ENCODE measurements around the gene PPM1J.
"Not testable (repeated sequence)": the region's sequence is repeated elsewhere in the genome, so short reads cannot be mapped to it uniquely, and the experiment has no call there.

Gene PPM1J

GRCh38 chr1:112721294-112721693, 6.2 kb upstream of the PPM1J start:
- DNase-seq = not testable (repeated sequence)

GRCh38 chr1:112720800-112721199, 5.7 kb upstream of the PPM1J start:
- DNase-seq = no peak

- DNase-seq = no peak
Observed at GRCh38 chr1:112719706-112720105, 4.6 kb upstream of the PPM1J start.

GRCh38 chr1:112718691-112719418, 3.7 kb upstream of the PPM1J start:
- peak; percentile 28 for DNase-seq

- no peak for DNase-seq
Observed at GRCh38 chr1:112717263-112717873, 2.2 kb upstream of the PPM1J start.

- peak; percentile 73 for DNase-seq
Observed at GRCh38 chr1:112716133-112716720, 1.1 kb upstream of the PPM1J start.

GRCh38 chr1:112714313-112715263, 544 bp downstream of the PPM1J start:
- DNase-seq = no peak

GRCh38 chr1:112713466-112714312, 1.4 kb downstream of the PPM1J start:
- no peak for DNase-seq

- no peak for DNase-seq
Observed at GRCh38 chr1:112712701-112713128, 2.4 kb downstream of the PPM1J start.

GRCh38 chr1:112712191-112712590, 2.9 kb downstream of the PPM1J start:
- no peak for DNase-seq

- no peak for DNase-seq
Observed at GRCh38 chr1:112711670-112712069, 3.5 kb downstream of the PPM1J start.

GRCh38 chr1:112711041-112711440, 4.1 kb downstream of the PPM1J start:
- no peak for DNase-seq

- no peak for DNase-seq
Observed at GRCh38 chr1:112710586-112710985, 4.5 kb downstream of the PPM1J start.

GRCh38 chr1:112710159-112710558, 5.0 kb downstream of the PPM1J start:
- DNase-seq = no peak

GRCh38 chr1:112708489-112708888, 6.6 kb downstream of the PPM1J start:
- DNase-seq = no peak

GRCh38 chr1:112708002-112708448, 7.1 kb downstream of the PPM1J start:
- DNase-seq = no peak

- peak; percentile 70 for DNase-seq
Observed at GRCh38 chr1:112707221-112708001, 7.7 kb downstream of the PPM1J start.

- no peak for DNase-seq
Observed at GRCh38 chr1:112706505-112707220, 8.5 kb downstream of the PPM1J start, which contains the start of gene RHOC. RHOC (minus strand) TSS chr1:112707127; CDS start chr1:112703799, 3,328 bp downstream.

- peak; percentile 72 for DNase-seq
Observed at GRCh38 chr1:112704934-112705627, 10.1 kb downstream of the PPM1J start.

All from DMS79 (cell line).